Neural cell (in vitro differentiated cells): Measurements from ENCODE around the gene OGA. TPM values are rescaled to one million over a fixed set of nuclear protein-coding genes. Genes with fewer than 3 reads are reported as not detected.

Source experiments
- H2AFZ ChIP-seq: fragments of 200-600, 300-800 bp; sonication (generic), shearing (Covaris generic); 2 replicates; pipeline ENCODE4 v1.6.0; 2014; ENCODE audit warnings: low read depth, mild to moderate bottlenecking, antibody characterized with exemption, low read length, moderate library complexity
- H3F3A ChIP-seq: fragments of 200-600 bp; shearing (Covaris generic); 2 replicates; pipeline ENCODE4 v1.6.1; 2016; ENCODE audit warnings: mild to moderate bottlenecking, moderate library complexity, mixed read lengths, antibody characterized with exemption, low read length; ENCODE audit not compliant: insufficient read depth, poor library complexity, severe bottlenecking
- H3K27ac ChIP-seq: fragments of 200-600, 300-800 bp; sonication (generic), shearing (Covaris generic); 2 replicates; pipeline ENCODE4 v1.5.1; 2014; ENCODE audit warnings: mild to moderate bottlenecking, low read length, moderate library complexity
- H3K27me3 ChIP-seq: fragments of 300-800, 200-600 bp; sonication (generic), shearing (Covaris generic); 2 replicates; pipeline ENCODE4 v1.6.0; 2014; ENCODE audit warnings: mild to moderate bottlenecking, low read depth, low read length, moderate library complexity; ENCODE audit not compliant: insufficient read depth
- H3K36me3 ChIP-seq: fragments of 300-800, 200-600 bp; sonication (generic), shearing (Covaris generic); 2 replicates; pipeline ENCODE4 v1.5.1; 2014; ENCODE audit warnings: mild to moderate bottlenecking, antibody characterized with exemption, low read length, moderate library complexity; ENCODE audit not compliant: insufficient read depth
- H3K4me2 ChIP-seq: fragments of 300-800, 200-600 bp; sonication (generic), shearing (Covaris generic); 2 replicates; pipeline ENCODE4 v1.6.0; 2014; ENCODE audit warnings: mild to moderate bottlenecking, low read length
- H3K4me3 ChIP-seq: fragments of 300-800, 200-600 bp; sonication (generic), shearing (Covaris generic); 2 replicates; pipeline ENCODE4 v1.5.1; 2014; ENCODE audit warnings: mild to moderate bottlenecking, low read length, moderate library complexity
- H3K79me2 ChIP-seq: fragments of 200-600 bp; shearing (Covaris generic); replicated peaks from 2 replicates; pipeline ENCODE4 v1.6.0; 2014; ENCODE audit warnings: mild to moderate bottlenecking, low read length, moderate library complexity; ENCODE audit not compliant: insufficient read depth
- H3K9ac ChIP-seq: fragments of 300-800, 200-600 bp; sonication (generic), shearing (Covaris generic); 2 replicates; pipeline ENCODE4 v1.6.1; 2016; ENCODE audit warnings: mild to moderate bottlenecking, low read length, mixed read lengths
- H3K9me2 ChIP-seq: fragments of 200-600 bp; shearing (Covaris generic); 2 replicates; pipeline ENCODE4 v1.6.1; 2016; ENCODE audit warnings: mild to moderate bottlenecking, low read length, mixed read lengths; ENCODE audit not compliant: insufficient read depth
- H3K9me3 ChIP-seq: fragments of 200-600, 300-800 bp; sonication (generic), shearing (Covaris generic); 2 replicates; pipeline ENCODE4 v1.6.1; 2016; ENCODE audit warnings: mild to moderate bottlenecking, mixed run types, low read length, moderate library complexity, mixed read lengths
- H4K20me1 ChIP-seq: fragments of 200-600 bp; shearing (Covaris generic); 2 replicates; pipeline ENCODE4 v1.6.1; 2016; ENCODE audit warnings: mild to moderate bottlenecking, mixed run types; ENCODE audit not compliant: insufficient read depth
- CTCF ChIP-seq: fragments of 450-650 bp; IDR thresholded peaks from 2 replicates; pipeline ENCODE4 v1.5.1; 2014; ENCODE audit warnings: antibody characterized with exemption, mild to moderate bottlenecking, moderate library complexity; ENCODE audit not compliant: poor library complexity, severe bottlenecking
- EP300 ChIP-seq: fragments of 450-650 bp; conservative IDR thresholded peaks from 2 replicates; pipeline ENCODE4 v1.6.1; 2014; ENCODE audit warnings: antibody characterized with exemption, mild to moderate bottlenecking, moderate library complexity; ENCODE audit not compliant: poor library complexity, severe bottlenecking
- EZH2 ChIP-seq: fragments of 200-600, 300-800 bp; shearing (Covaris generic), sonication (generic); IDR thresholded peaks from 2 replicates; pipeline ENCODE4 v1.6.1; 2014; ENCODE audit warnings: antibody characterized with exemption, low read length, borderline replicate concordance, mild to moderate bottlenecking; ENCODE audit not compliant: insufficient read depth, poor library complexity, severe bottlenecking
- MXI1 ChIP-seq: fragments of 450-650 bp; conservative IDR thresholded peaks from 2 replicates; pipeline ENCODE4 v1.6.1; 2014; ENCODE audit warnings: antibody characterized with exemption, mild to moderate bottlenecking; ENCODE audit not compliant: poor library complexity, severe bottlenecking
- POLR2AphosphoS5 ChIP-seq: IDR thresholded peaks from 2 replicates; pipeline ENCODE4 v1.6.1; 2012
- RAD21 ChIP-seq: fragments of 450-650 bp; conservative IDR thresholded peaks from 2 replicates; pipeline ENCODE4 v1.6.1; 2014; ENCODE audit warnings: antibody characterized with exemption, mild to moderate bottlenecking, moderate library complexity
- REST ChIP-seq: IDR thresholded peaks from 2 replicates; pipeline ENCODE4 v1.6.1; 2012; ENCODE audit warnings: borderline replicate concordance
- SMC3 ChIP-seq: fragments of 450-650 bp; conservative IDR thresholded peaks from 2 replicates; pipeline ENCODE4 v1.6.1; 2014; ENCODE audit warnings: antibody characterized with exemption, mild to moderate bottlenecking, moderate library complexity; ENCODE audit not compliant: poor library complexity
- TAF1 ChIP-seq: IDR thresholded peaks from 2 replicates; pipeline ENCODE4 v1.6.1; 2012; ENCODE audit warnings: low read depth
- polyA plus RNA-seq: library from polyadenylated mRNA; depleted of rRNA; stranded (reverse); fragments of >200 nt; gene quantifications from 2 replicates; pipeline ENCODE4 v1.2.3, GENCODE V29; 2014

The OGA gene
- polyA plus RNA-seq, 1 donor from 2014 or later: 357 TPM

GRCh38 chr10:101848894-101849351 lies 30.7 kb upstream of the OGA start:
- no peak overlapping the region for H3K27ac ChIP-seq
- H2AFZ ChIP-seq: no peak overlapping the region
- H3K9ac ChIP-seq: no peak overlapping the region
- H4K20me1 ChIP-seq: no peaks in the 10 kb centered on the region
- no peak for TF ChIP-seq EP300
- no peak for TF ChIP-seq POLR2AphosphoS5
- H3K4me2 ChIP-seq: no peak overlapping the region
- no peak overlapping the region for H3K4me3 ChIP-seq
- H3K79me2 ChIP-seq: no peaks in the 10 kb centered on the region
- no peaks in the 10 kb centered on the region for H3K9me2 ChIP-seq
- H3K27me3 ChIP-seq: no peaks in the 10 kb centered on the region
- H3K36me3 ChIP-seq: no peaks in the 10 kb centered on the region
- no peaks in the 10 kb centered on the region for H3F3A ChIP-seq
- no peaks in the 10 kb centered on the region for H3K9me3 ChIP-seq

GRCh38 chr10:101848408-101848807 lies 30.2 kb upstream of the OGA start:
- H3K9me2 ChIP-seq: no peaks in the 10 kb centered on the region
- H3K79me2 ChIP-seq: no peaks in the 10 kb centered on the region
- H4K20me1 ChIP-seq: no peaks in the 10 kb centered on the region
- no peaks in the 10 kb centered on the region for H3F3A ChIP-seq
- no peak overlapping the region for H3K4me3 ChIP-seq
- H3K36me3 ChIP-seq: no peaks in the 10 kb centered on the region
- no peak overlapping the region for H2AFZ ChIP-seq
- no peaks in the 10 kb centered on the region for H3K9me3 ChIP-seq
- TF ChIP-seq RAD21 (no peak), REST (no peak), POLR2AphosphoS5 (no peak), SMC3 (no peak), TAF1 (no peak), MXI1 (no peak), EP300 (no peak), CTCF (no peak), EZH2 (no peak)
- H3K27ac ChIP-seq: no peak overlapping the region
- H3K4me2 ChIP-seq: no peak overlapping the region
- no peak overlapping the region for H3K9ac ChIP-seq
- H3K27me3 ChIP-seq: no peaks in the 10 kb centered on the region

- no peak for TF ChIP-seq TAF1
- no peaks in the 10 kb centered on the region for H4K20me1 ChIP-seq
These were observed 27.6 kb upstream of the OGA start for GRCh38 chr10:101845893-101846292.

More at GRCh38 chr10:101845893-101846292, 27.6 kb upstream of the OGA start:
- H3K9me2 ChIP-seq: no peaks in the 10 kb centered on the region
- H3K36me3 ChIP-seq: no peaks in the 10 kb centered on the region
- no peak overlapping the region for H3K4me2 ChIP-seq
- no peaks in the 10 kb centered on the region for H3K9me3 ChIP-seq
- H3K4me3 ChIP-seq: no peak overlapping the region
- no peaks in the 10 kb centered on the region for H3F3A ChIP-seq
- H3K27ac ChIP-seq: no peak overlapping the region
- no peak overlapping the region for H2AFZ ChIP-seq
- no peaks in the 10 kb centered on the region for H3K79me2 ChIP-seq
- no peak overlapping the region for H3K9ac ChIP-seq
- H3K27me3 ChIP-seq: peaks cover 25% of the 10 kb centered on the region
